K562 (cell line): ENCODE measurements around the gene PDGFD. TPM values are rescaled to one million over a fixed set of nuclear protein-coding genes. Genes with fewer than 3 reads are reported as not detected.

ENCODE experiments used
- ATAC-seq: fragments of 200-7000 bp; cut with Tn5 transposase; 3 replicates; pipeline ENCODE4 v1.9.1; 2020; ENCODE audit warnings: moderate library complexity
- BruUV-seq: library from RNA; stranded (reverse); fragments of 400-500 nt; replicated peaks from 2 replicates; lab custom pipeline; 2021; lab: Mats Ljungman, UMichigan
- CTCF ChIA-PET: fragments of 300-600 bp; formaldehyde crosslinking; extraction: SDS; loops from one replicate; lab custom pipeline; 2021; ENCODE audit warnings: low intra/inter-chr PET ratio; lab: Yijun Ruan, JAX
- POLR2A ChIA-PET: fragments of 300-600, 350-650 bp; sonication (Branson Sonifier 250); formaldehyde crosslinking; extraction: SDS; loops from one replicate; lab custom pipeline; 2021; ENCODE audit warnings: antibody characterized with exemption, inconsistent platforms; lab: Yijun Ruan, JAX
- DNase-seq, 4 experiments: peaks; one replicate each; pipeline versions ENCODE4 v3.0.0 to v3.0.0-alpha.2; 2011 to 2018; ENCODE audit warnings: low spot score in 3 of 4, mixed read lengths in 3 of 4; ENCODE audit errors: extremely low read depth in 1 of 4
- FAIRE-seq: peaks from 2 replicates; lab custom pipeline; 2011; peaks lifted over from hg19 to GRCh38; lab: Jason Lieb, UNC
- H2AFZ ChIP-seq: 2 replicates; pipeline ENCODE4 v1.6.0; 2011; ENCODE audit warnings: low read depth, low read length, control low read depth, inconsistent platforms
- H3K27ac ChIP-seq: fragments of 200-600 bp; 3 replicates; pipeline ENCODE4 v1.8.0; 2011; ENCODE audit warnings: low read depth, mild to moderate bottlenecking, control low read depth, inconsistent platforms, low read length, moderate library complexity, mixed read lengths; ENCODE audit errors: extremely low read depth
- H3K27me3 ChIP-seq, 2 experiments: fragments of 300-600 bp in 1 of 2; 2 replicates in 1 of 2; 3 replicates in 1 of 2; pipeline versions ENCODE4 v1.6.0 to v1.8.0; 2011; ENCODE audit warnings: inconsistent platforms in 2 of 2, low read length in 2 of 2, mild to moderate bottlenecking in 1 of 2, mixed read lengths in 1 of 2, moderate library complexity in 1 of 2; ENCODE audit not compliant: control insufficient read depth in 2 of 2, insufficient read depth in 2 of 2
- H3K36me3 ChIP-seq: fragments of 300-600 bp; 3 replicates; pipeline ENCODE4 v1.8.0; 2011; ENCODE audit warnings: mild to moderate bottlenecking, low read length, inconsistent platforms; ENCODE audit not compliant: control insufficient read depth, insufficient read depth
- H3K4me1 ChIP-seq, 2 experiments: fragments of 200-600 bp in 1 of 2; replicated peaks in 1 of 2; 2 replicates in 1 of 2; 3 replicates in 1 of 2; pipeline versions ENCODE4 v1.5.1 to v1.8.0; 2011; ENCODE audit warnings: inconsistent platforms in 2 of 2, low read length in 2 of 2, mild to moderate bottlenecking in 1 of 2, mixed read lengths in 1 of 2, moderate library complexity in 1 of 2; ENCODE audit not compliant: control insufficient read depth in 2 of 2, insufficient read depth in 2 of 2
- H3K4me2 ChIP-seq: 2 replicates; pipeline ENCODE4 v1.6.1; 2011; ENCODE audit warnings: low read length, control low read depth, inconsistent platforms, mixed read lengths; ENCODE audit not compliant: insufficient read depth
- H3K4me3 ChIP-seq: fragments of 200-600 bp; sonication (generic), shearing (Covaris generic); 2 replicates; pipeline ENCODE4 v1.5.1; 2016; ENCODE audit warnings: control low read depth, inconsistent platforms
- H3K79me2 ChIP-seq: fragments of 200-600 bp; 3 replicates; pipeline ENCODE4 v1.8.0; 2011; ENCODE audit warnings: low read length, inconsistent platforms; ENCODE audit not compliant: control insufficient read depth, insufficient read depth
- H3K9ac ChIP-seq, 2 experiments: 2 replicates each; pipeline versions ENCODE4 v1.6.0 to v1.6.1; 2011; ENCODE audit warnings: low read depth in 2 of 2, low read length in 2 of 2, control low read depth in 1 of 2, inconsistent platforms in 1 of 2, mild to moderate bottlenecking in 1 of 2, mixed read lengths in 1 of 2; ENCODE audit not compliant: insufficient read depth in 1 of 2
- H3K9me1 ChIP-seq: one replicate; pipeline ENCODE4 v1.6.0; 2011; ENCODE audit warnings: inconsistent platforms, mild to moderate bottlenecking, low read length, moderate library complexity; ENCODE audit not compliant: control insufficient read depth, insufficient read depth
- H3K9me3 ChIP-seq: replicated peaks from 2 replicates; pipeline ENCODE4 v1.5.1; 2011; ENCODE audit warnings: low read depth, low read length, inconsistent platforms; ENCODE audit not compliant: control insufficient read depth, insufficient read depth
- H4K20me1 ChIP-seq: replicated peaks from 2 replicates; pipeline ENCODE4 v1.6.1; 2011; ENCODE audit warnings: low read length, inconsistent platforms, mixed read lengths; ENCODE audit not compliant: control insufficient read depth, insufficient read depth
- BHLHE40 ChIP-seq: IDR thresholded peaks from 2 replicates; pipeline ENCODE4 v1.6.1; 2011; ENCODE audit warnings: low read length, improper control_type of control experiment
- CHCHD3 ChIP-seq: fragments of 250-450 bp; sonication (Bioruptor Pico); IDR thresholded peaks from 2 replicates; pipeline ENCODE4 v2.1.2; 2022; ENCODE audit warnings: mild to moderate bottlenecking
- CREB1 ChIP-seq, 2 experiments: sonication (generic) in 1 of 2; formaldehyde crosslinking in 1 of 2; IDR thresholded peaks; 2 replicates each; pipeline versions ENCODE4 v1.6.1 to v1.8.0; 2012 to 2022; ENCODE audit warnings: inconsistent platforms in 1 of 2, mild to moderate bottlenecking in 1 of 2, missing genetic modification reagents in 1 of 2, moderate library complexity in 1 of 2
- ELF1 ChIP-seq: fragments of 200-800 bp; sonication (Bioruptor generic); IDR thresholded peaks from 2 replicates; pipeline ENCODE4 v1.6.1; 2016; ENCODE audit warnings: missing genetic modification characterization, missing compliant biosample characterization
- GATAD2A ChIP-seq: fragments of 450-650 bp; IDR thresholded peaks from 2 replicates; pipeline ENCODE4 v1.6.1; 2017
- LARP7 ChIP-seq: fragments of 450-650 bp; IDR thresholded peaks from 2 replicates; pipeline ENCODE4 v1.6.1; 2016
- TGIF2 ChIP-seq: sonication (generic); formaldehyde crosslinking; IDR thresholded peaks from 2 replicates; pipeline ENCODE4 v1.8.1; 2022; ENCODE audit warnings: mild to moderate bottlenecking, missing genetic modification reagents, moderate library complexity
- ZC3H8 ChIP-seq: fragments of 450-650 bp; IDR thresholded peaks from 2 replicates; pipeline ENCODE4 v1.6.1; 2017
- ZNF507 ChIP-seq: conservative IDR thresholded peaks from 2 replicates; pipeline ENCODE4 v1.6.1; 2017; ENCODE audit warnings: missing genetic modification characterization, missing compliant biosample characterization
- ZNF511 ChIP-seq: sonication (generic); formaldehyde crosslinking; IDR thresholded peaks from 2 replicates; pipeline ENCODE4 v1.8.0; 2022; ENCODE audit warnings: mild to moderate bottlenecking, missing genetic modification reagents
- WGBS: fragments of 100-300 bp; shearing (Covaris generic); methylation state at CpG from one replicate; pipeline ENCODE4 v1.1.6; 2016; ENCODE audit warnings: low coverage, mixed read lengths; ENCODE audit not compliant: insufficient coverage; ENCODE audit errors: missing lambda C conversion rate; 5-methylcytosine and 5-hydroxymethylcytosine counted together
- in situ Hi-C: fragments of 300-500 bp; cut with MboI; formaldehyde crosslinking; loops from 4 replicates; pipeline ENCODE4 v1.15.0; 2018; ENCODE audit warnings: inconsistent platforms, mixed read lengths
- intact Hi-C: fragments of 100-400 bp; cut with micrococcal nuclease; formaldehyde crosslinking; loops from 2 replicates; pipeline ENCODE4 v1.14.2; 2022
- polyA plus RNA-seq, 8 experiments: library from polyadenylated mRNA; depleted of rRNA in 4 of 8; stranded (reverse) in 5 of 8; unstranded in 3 of 8; fragments of >200 nt; fragmentation: Nextera tagmentation in 2 of 8; fragmentation: Illumina TruSeq in 1 of 8; extraction: Ambion mirVana in 2 of 8; extraction: Trizol in 1 of 8; gene quantifications; 2 replicates each; pipeline versions ENCODE4 v1.2.1 to v1.2.3, GENCODE V29; 2011 to 2014; ENCODE audit warnings: inconsistent platforms in 1 of 8, missing spikeins in 1 of 8
- total RNA-seq, 7 experiments: library from RNA; depleted of rRNA in 6 of 7; stranded (reverse); fragments of >200 nt in 6 of 7; fragmentation: Illumina TruSeq in 2 of 7; extraction: Trizol in 2 of 7; gene quantifications; 2 replicates each; pipeline versions ENCODE4 v1.2.1 to v1.2.3, GENCODE V29; 2011 to 2021; ENCODE audit warnings: low replicate concordance in 1 of 7
- TF ChIP-seq, protein P1 (sequence below): fragments of 450-650 bp; IDR thresholded peaks from 2 replicates; pipeline ENCODE4 v1.7.1; 2018; ENCODE audit warnings: mild to moderate bottlenecking, low read depth; ENCODE audit not compliant: partially characterized antibody
- TF ChIP-seq, protein P2 (sequence below): sonication (generic); formaldehyde crosslinking; IDR thresholded peaks from 2 replicates; pipeline ENCODE4 v1.8.0; 2023; ENCODE audit warnings: mild to moderate bottlenecking, missing genetic modification reagents

PDGFD gene
- total and polyA plus RNA-seq, 9 of the 15 experiments (the other 6 are each of a cell fraction or from before 2014, with no cell fraction given): 0.11 TPM; not detected in 8

- in situ Hi-C loops (no loop called here), intact Hi-C loops (no loop called here)
- no peak overlapping the region for H2AFZ ChIP-seq
- POLR2A ChIA-PET: no interaction called here
- H3K79me2 ChIP-seq: no peaks in the 10 kb centered on the region
- H3K4me2 ChIP-seq: no peak overlapping the region
- DNase-seq (no peak), ATAC-seq (no peak), FAIRE-seq (no peak)
- CTCF ChIA-PET: no interaction called here
- no peaks in the 10 kb centered on the region for H3K27me3 ChIP-seq
- no peak overlapping the region for H3K9ac ChIP-seq
- no peaks in the 10 kb centered on the region for H3K4me1 ChIP-seq
- H3K27ac ChIP-seq: no peak overlapping the region
- H3K36me3 ChIP-seq: no peaks in the 10 kb centered on the region
- H3K9me1 ChIP-seq: no peaks in the 10 kb centered on the region
- H3K9me3 ChIP-seq: no peaks in the 10 kb centered on the region
- 0% methylated on average over 1 of the region's 1 CpG for WGBS
- BruUV-seq: no TSS peak
- no peaks in the 10 kb centered on the region for H4K20me1 ChIP-seq
- no peak overlapping the region for H3K4me3 ChIP-seq
- TF ChIP-seq, protein P1, sequence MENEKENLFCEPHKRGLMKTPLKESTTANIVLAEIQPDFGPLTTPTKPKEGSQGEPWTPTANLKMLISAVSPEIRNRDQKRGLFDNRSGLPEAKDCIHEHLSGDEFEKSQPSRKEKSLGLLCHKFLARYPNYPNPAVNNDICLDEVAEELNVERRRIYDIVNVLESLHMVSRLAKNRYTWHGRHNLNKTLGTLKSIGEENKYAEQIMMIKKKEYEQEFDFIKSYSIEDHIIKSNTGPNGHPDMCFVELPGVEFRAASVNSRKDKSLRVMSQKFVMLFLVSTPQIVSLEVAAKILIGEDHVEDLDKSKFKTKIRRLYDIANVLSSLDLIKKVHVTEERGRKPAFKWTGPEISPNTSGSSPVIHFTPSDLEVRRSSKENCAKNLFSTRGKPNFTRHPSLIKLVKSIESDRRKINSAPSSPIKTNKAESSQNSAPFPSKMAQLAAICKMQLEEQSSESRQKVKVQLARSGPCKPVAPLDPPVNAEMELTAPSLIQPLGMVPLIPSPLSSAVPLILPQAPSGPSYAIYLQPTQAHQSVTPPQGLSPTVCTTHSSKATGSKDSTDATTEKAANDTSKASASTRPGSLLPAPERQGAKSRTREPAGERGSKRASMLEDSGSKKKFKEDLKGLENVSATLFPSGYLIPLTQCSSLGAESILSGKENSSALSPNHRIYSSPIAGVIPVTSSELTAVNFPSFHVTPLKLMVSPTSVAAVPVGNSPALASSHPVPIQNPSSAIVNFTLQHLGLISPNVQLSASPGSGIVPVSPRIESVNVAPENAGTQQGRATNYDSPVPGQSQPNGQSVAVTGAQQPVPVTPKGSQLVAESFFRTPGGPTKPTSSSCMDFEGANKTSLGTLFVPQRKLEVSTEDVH: no peak
- TF ChIP-seq CHCHD3 (CRISPR knock-in tag) (no peak), ZNF507 (tag) (no peak), ZC3H8 (no peak), ZNF511 (CRISPR knock-in tag) (no peak), BHLHE40 (no peak), GATAD2A (no peak), TGIF2 (CRISPR knock-in tag) (no peak), CREB1 (IDR thresholded peaks at IDR 0.05) (no peak), CREB1 (CRISPR knock-in tag; IDR thresholded peaks at IDR 0.05) (no peak), LARP7 (no peak), ELF1 (tag) (no peak)
- TF ChIP-seq, protein P2, sequence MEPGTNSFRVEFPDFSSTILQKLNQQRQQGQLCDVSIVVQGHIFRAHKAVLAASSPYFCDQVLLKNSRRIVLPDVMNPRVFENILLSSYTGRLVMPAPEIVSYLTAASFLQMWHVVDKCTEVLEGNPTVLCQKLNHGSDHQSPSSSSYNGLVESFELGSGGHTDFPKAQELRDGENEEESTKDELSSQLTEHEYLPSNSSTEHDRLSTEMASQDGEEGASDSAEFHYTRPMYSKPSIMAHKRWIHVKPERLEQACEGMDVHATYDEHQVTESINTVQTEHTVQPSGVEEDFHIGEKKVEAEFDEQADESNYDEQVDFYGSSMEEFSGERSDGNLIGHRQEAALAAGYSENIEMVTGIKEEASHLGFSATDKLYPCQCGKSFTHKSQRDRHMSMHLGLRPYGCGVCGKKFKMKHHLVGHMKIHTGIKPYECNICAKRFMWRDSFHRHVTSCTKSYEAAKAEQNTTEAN (CRISPR knock-in tag): no peak
These were observed 227.9 kb downstream of the PDGFD start for GRCh38 chr11:103936059-103936458.
